ENCODE results near the gene SNX5.

DNA sequence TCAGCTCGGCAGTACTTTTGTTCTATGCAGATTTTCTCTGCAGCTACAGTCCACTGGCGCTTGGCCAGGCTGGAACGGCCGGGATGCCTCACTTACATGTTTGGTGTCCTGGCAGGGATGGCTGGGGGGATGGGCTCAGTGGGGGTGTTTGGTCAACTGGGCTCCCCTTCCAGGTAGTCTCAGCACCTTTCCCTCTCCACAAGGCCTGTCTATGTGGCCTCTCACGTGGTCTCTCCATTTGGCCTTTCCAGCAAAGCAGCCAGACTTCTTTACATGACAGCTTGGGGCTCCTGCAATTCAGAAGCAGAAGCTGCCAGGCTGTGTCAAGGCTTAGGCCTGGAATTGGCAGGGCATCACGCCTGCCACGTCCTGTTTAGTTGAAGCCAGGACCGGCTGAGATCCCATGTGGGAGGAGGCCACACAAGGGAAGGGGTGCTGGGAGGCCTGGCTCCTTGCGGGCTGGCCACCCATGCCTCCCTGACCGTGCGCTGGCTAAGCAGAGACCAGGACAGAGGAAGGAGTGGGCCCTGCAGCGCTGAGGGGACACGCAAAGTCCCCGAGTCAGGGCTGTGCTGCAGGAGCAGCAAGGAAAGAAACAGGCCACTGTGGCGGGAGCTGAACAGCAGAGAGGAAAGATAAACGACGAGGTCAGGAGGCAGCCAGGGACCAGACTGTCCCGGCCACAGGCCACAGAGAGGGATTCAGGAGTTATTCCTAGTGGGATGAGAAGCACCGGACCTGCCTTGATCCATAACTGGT, 39.1 kb upstream of the SNX5 start:
- TF ChIP-seq, protein P1, sequence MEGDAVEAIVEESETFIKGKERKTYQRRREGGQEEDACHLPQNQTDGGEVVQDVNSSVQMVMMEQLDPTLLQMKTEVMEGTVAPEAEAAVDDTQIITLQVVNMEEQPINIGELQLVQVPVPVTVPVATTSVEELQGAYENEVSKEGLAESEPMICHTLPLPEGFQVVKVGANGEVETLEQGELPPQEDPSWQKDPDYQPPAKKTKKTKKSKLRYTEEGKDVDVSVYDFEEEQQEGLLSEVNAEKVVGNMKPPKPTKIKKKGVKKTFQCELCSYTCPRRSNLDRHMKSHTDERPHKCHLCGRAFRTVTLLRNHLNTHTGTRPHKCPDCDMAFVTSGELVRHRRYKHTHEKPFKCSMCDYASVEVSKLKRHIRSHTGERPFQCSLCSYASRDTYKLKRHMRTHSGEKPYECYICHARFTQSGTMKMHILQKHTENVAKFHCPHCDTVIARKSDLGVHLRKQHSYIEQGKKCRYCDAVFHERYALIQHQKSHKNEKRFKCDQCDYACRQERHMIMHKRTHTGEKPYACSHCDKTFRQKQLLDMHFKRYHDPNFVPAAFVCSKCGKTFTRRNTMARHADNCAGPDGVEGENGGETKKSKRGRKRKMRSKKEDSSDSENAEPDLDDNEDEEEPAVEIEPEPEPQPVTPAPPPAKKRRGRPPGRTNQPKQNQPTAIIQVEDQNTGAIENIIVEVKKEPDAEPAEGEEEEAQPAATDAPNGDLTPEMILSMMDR (IDR thresholded peaks at IDR 0.05), result no peak
- TF ChIP-seq POLR2AphosphoS5 (IDR thresholded peaks at IDR 0.05; ENCODE audit: low read depth, low read length), result no peak
- TF ChIP-seq REST (IDR thresholded peaks at IDR 0.05; ENCODE audit: insufficient read depth in 1 of 2, low read depth in 2 of 2, low read length in 1 of 2), result no peak
- no peak for TF ChIP-seq SIN3A (IDR thresholded peaks at IDR 0.05; ENCODE audit: borderline replicate concordance, insufficient read depth, low read depth, low read length)
- no peak for TF ChIP-seq TCF7L2 (IDR thresholded peaks at IDR 0.05; ENCODE audit: low read depth, low read length)
